PC-9 (cell line): ENCODE results near the gene BCL2. TPM values are rescaled to one million over a fixed set of nuclear protein-coding genes. Genes with fewer than 3 reads are reported as not detected.

Experiments
- BruUV-seq: library from RNA; stranded (reverse); fragments of 400-500 nt; replicated peaks from 2 replicates; lab custom pipeline; 2021; lab: Mats Ljungman, UMichigan
- CTCF ChIA-PET: fragments of 300-600 bp; sonication (Branson Sonifier 250); formaldehyde crosslinking; loops from one replicate; lab custom pipeline; 2022; ENCODE audit warnings: antibody characterized with exemption; lab: Charles Lee
- POLR2A ChIA-PET: fragments of 300-600 bp; sonication (Branson Sonifier 250); formaldehyde crosslinking; loops from one replicate; lab custom pipeline; 2022; ENCODE audit warnings: antibody characterized with exemption; ENCODE audit not compliant: unreplicated experiment; lab: Charles Lee
- DNase-seq, 2 experiments: peaks; one replicate each; pipeline versions ENCODE4 v3.0.0 to v3.0.0-alpha.2; 2015 to 2022; ENCODE audit warnings: mixed read lengths in 1 of 2
- H2AFZ ChIP-seq: fragments of 200-600 bp; sonication (generic); 2 replicates; pipeline ENCODE4 v1.8.1; 2017; ENCODE audit warnings: antibody characterized with exemption
- H3F3A ChIP-seq: fragments of 200-600 bp; sonication (generic); 2 replicates; pipeline ENCODE4 v1.8.1; 2017; ENCODE audit warnings: antibody characterized with exemption, mild to moderate bottlenecking, low read depth; ENCODE audit not compliant: insufficient read depth
- H3K27ac ChIP-seq: fragments of 200-600 bp; sonication (generic); 2 replicates; pipeline ENCODE4 v1.6.1; 2016; ENCODE audit warnings: mixed run types
- H3K27me3 ChIP-seq: fragments of 200-600 bp; sonication (generic); 2 replicates; pipeline ENCODE4 v1.6.1; 2016; ENCODE audit warnings: low read depth, mixed run types; ENCODE audit not compliant: insufficient read depth
- H3K36me3 ChIP-seq: fragments of 200-600 bp; sonication (generic); 2 replicates; pipeline ENCODE4 v1.6.1; 2016; ENCODE audit warnings: low read depth, mixed run types
- H3K4me1 ChIP-seq: fragments of 200-600 bp; sonication (generic); replicated peaks from 2 replicates; pipeline ENCODE4 v1.6.1; 2016; ENCODE audit warnings: mixed run types; ENCODE audit not compliant: insufficient read depth
- H3K4me2 ChIP-seq: fragments of 200-600 bp; sonication (generic); 2 replicates; pipeline ENCODE4 v1.6.1; 2017; ENCODE audit warnings: mixed run types
- H3K4me3 ChIP-seq: fragments of 200-600 bp; sonication (generic); 2 replicates; pipeline ENCODE4 v1.6.1; 2016; ENCODE audit warnings: mixed run types
- H3K79me2 ChIP-seq: fragments of 200-600 bp; sonication (generic); 2 replicates; pipeline ENCODE4 v1.6.1; 2017; ENCODE audit warnings: low read depth, mixed run types
- H3K9me2 ChIP-seq: fragments of 200-600 bp; sonication (generic); 2 replicates; pipeline ENCODE4 v1.8.1; 2017; ENCODE audit warnings: mild to moderate bottlenecking; ENCODE audit not compliant: insufficient read depth
- H3K9me3 ChIP-seq: fragments of 200-600 bp; sonication (generic); 2 replicates; pipeline ENCODE4 v1.8.1; 2016; ENCODE audit warnings: low read depth; ENCODE audit not compliant: insufficient read depth
- H4K20me1 ChIP-seq: fragments of 200-600 bp; sonication (generic); 2 replicates; pipeline ENCODE4 v1.8.1; 2017; ENCODE audit not compliant: insufficient read depth
- CTCF ChIP-seq: fragments of 200-600 bp; sonication (generic); conservative IDR thresholded peaks from 2 replicates; pipeline ENCODE4 v1.6.1; 2017; ENCODE audit warnings: mixed run types, antibody characterized with exemption, mild to moderate bottlenecking, moderate library complexity
- EZH2 ChIP-seq: fragments of 200-600 bp; sonication (generic); IDR thresholded peaks from 2 replicates; pipeline ENCODE4 v1.8.0; 2017; ENCODE audit warnings: antibody characterized with exemption, low read depth
- intact Hi-C: fragments of 100-400 bp; cut with micrococcal nuclease; formaldehyde crosslinking; loops from one replicate; pipeline ENCODE4 v1.10.0; 2022; ENCODE audit not compliant: unreplicated experiment
- total RNA-seq: library from RNA; stranded (reverse); gene quantifications from 2 replicates; pipeline ENCODE4 v1.2.3, GENCODE V29; 2021

Gene BCL2
- total RNA-seq, 1 experiment from 2014 or later = 2.0 TPM

GRCh38 chr18:63197246-63197869 lies 122.2 kb downstream of the BCL2 start:
- no peaks in the 10 kb centered on the region for H3K79me2 ChIP-seq
- peaks cover 13% of the 10 kb centered on the region for H3F3A ChIP-seq
- H3K36me3 ChIP-seq = no peaks in the 10 kb centered on the region
- POLR2A ChIA-PET = no interaction called here
- no peaks in the 10 kb centered on the region for H4K20me1 ChIP-seq
- no peak overlapping the region for H3K4me3 ChIP-seq
- CTCF ChIA-PET = no interaction called here
- no peak for TF ChIP-seq CTCF
- no peak for TF ChIP-seq EZH2
- H3K9me2 ChIP-seq = no peaks in the 10 kb centered on the region
- no peak overlapping the region for H3K4me2 ChIP-seq
- no TSS peak for BruUV-seq
- no peak for DNase-seq
- H3K27me3 ChIP-seq = no peaks in the 10 kb centered on the region
- H3K9me3 ChIP-seq = no peaks in the 10 kb centered on the region
- H3K4me1 ChIP-seq = no peaks in the 10 kb centered on the region
- no peak overlapping the region for H3K27ac ChIP-seq
- intact Hi-C loops = no loop called here
- H2AFZ ChIP-seq = no peak overlapping the region

DNA sequence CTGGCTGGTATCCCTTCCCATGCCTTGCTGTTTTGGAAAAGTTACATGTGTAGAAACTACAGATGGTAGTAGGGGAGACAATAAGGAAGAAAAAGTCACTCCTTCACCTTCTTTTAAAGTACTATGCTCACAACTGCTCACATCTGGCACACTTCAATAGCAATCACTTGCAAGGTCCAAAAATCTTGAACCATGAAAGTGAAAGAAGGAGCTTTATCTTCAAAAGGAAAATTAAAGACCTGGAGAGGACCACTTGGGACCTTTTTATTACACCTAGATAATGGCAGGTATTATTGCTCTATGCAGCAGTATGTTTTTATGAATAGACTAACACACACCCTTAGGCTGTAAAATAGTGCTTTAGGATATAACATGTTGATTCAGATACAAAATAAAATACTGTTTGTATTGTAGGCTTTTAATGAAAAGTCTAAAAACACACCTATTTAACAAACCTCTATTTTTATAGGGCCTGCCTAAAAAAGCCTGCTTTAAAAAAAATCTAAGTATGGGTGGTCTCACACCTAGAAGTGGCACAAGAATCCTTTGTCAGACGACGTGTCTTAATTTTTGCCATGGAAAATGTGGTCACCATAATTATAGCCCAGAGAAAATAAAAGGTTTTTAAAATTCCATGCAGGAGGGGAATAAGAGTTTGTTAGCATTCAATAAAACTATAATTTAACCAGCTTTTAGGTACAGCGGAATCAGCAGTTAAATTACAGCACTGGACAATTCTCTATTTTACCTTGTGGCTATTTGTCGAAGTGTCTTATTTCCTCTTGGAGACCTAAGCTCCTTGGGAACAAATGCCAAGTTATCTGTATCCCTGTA lies 124.0 kb downstream of the BCL2 start:
- ChIA-PET POLR2A (no interaction called here), CTCF (no interaction called here)
- BruUV-seq = no TSS peak
- no peak overlapping the region for H3K27ac ChIP-seq
- DNase-seq = no peak
- no peaks in the 10 kb centered on the region for H3K79me2 ChIP-seq
- H3K9me3 ChIP-seq = no peaks in the 10 kb centered on the region
- H3K4me1 ChIP-seq = no peaks in the 10 kb centered on the region
- H3K36me3 ChIP-seq = no peaks in the 10 kb centered on the region
- no peaks in the 10 kb centered on the region for H3K9me2 ChIP-seq
- peaks cover 13% of the 10 kb centered on the region for H3F3A ChIP-seq
- no peak overlapping the region for H3K4me3 ChIP-seq
- no peaks in the 10 kb centered on the region for H4K20me1 ChIP-seq
- TF ChIP-seq CTCF (no peak), EZH2 (no peak)
- no peak overlapping the region for H3K4me2 ChIP-seq
- no peak overlapping the region for H2AFZ ChIP-seq
- H3K27me3 ChIP-seq = no peaks in the 10 kb centered on the region
- intact Hi-C loops = no loop called here

- Histone ChIP-seq H3K4me1 (no peaks in the 10 kb centered on the region), H3K9me3 (no peaks in the 10 kb centered on the region), H3K9me2 (no peaks in the 10 kb centered on the region), H3K27ac (no peak overlapping the region), H3K36me3 (no peaks in the 10 kb centered on the region), H3F3A (no peaks in the 10 kb centered on the region), H3K4me3 (no peak overlapping the region), H4K20me1 (no peaks in the 10 kb centered on the region), H2AFZ (no peak overlapping the region), H3K4me2 (no peak overlapping the region), H3K27me3 (no peaks in the 10 kb centered on the region), H3K79me2 (no peaks in the 10 kb centered on the region)
- ChIA-PET POLR2A (no interaction called here), CTCF (no interaction called here)
- intact Hi-C loops = no loop called here
- DNase-seq = no peak
- no TSS peak for BruUV-seq
- no peak for TF ChIP-seq EZH2
- TF ChIP-seq CTCF = no peak
Measured at GRCh38 chr18:63192885-63193349, 126.7 kb downstream of the BCL2 start.
